Measurements from ENCODE around the gene CDK5. TPM values are rescaled to one million over a fixed set of nuclear protein-coding genes. Genes with fewer than 3 reads are reported as not detected.

The CDK5 gene
- total and polyA plus RNA-seq, 9 of the 15 experiments (the other 6 are each of a cell fraction or from before 2014, with no cell fraction given) = 3.2 to 38.0 (median 27.5) TPM

GRCh38 chr7:151008143-151008510 lies 49.6 kb downstream of the CDK5 start (continued):
- TF ChIP-seq ETS1 (conservative IDR thresholded peaks at IDR 0.05; ENCODE audit: control insufficient read depth, low read depth, low read length) = no peak
- TF ChIP-seq FOXO4 (CRISPR knock-in tag; IDR thresholded peaks at IDR 0.05) = no peak
- no peak for TF ChIP-seq MTF1 (CRISPR knock-in tag; IDR thresholded peaks at IDR 0.05; ENCODE audit: borderline replicate concordance)
- no peak for TF ChIP-seq MCM2 (IDR thresholded peaks at IDR 0.05; ENCODE audit: low read depth)
- TF ChIP-seq POLR2H (tag; IDR thresholded peaks at IDR 0.05; ENCODE audit: low read depth) = no peak
- peak; percentile 73; the same call in 1 of the 2 replicates for TF ChIP-seq ZNF584 (CRISPR knock-in tag; IDR thresholded peaks at IDR 0.05; ENCODE audit: low read depth)
- TF ChIP-seq RUNX1 (IDR thresholded peaks at IDR 0.05; ENCODE audit: low read depth) = peak; percentile 31; the same call in 1 of the 2 replicates
- no peak for TF ChIP-seq ZNF41 (CRISPR knock-in tag; conservative IDR thresholded peaks at IDR 0.05)
- no peak for TF ChIP-seq ZNF253 (CRISPR knock-in tag; conservative IDR thresholded peaks at IDR 0.05)
- no peak for TF ChIP-seq BRF1 (IDR thresholded peaks at IDR 0.05; ENCODE audit: borderline replicate concordance, extremely low read depth, insufficient read length)
- no peak for TF ChIP-seq ZBTB49 (CRISPR knock-in tag; IDR thresholded peaks at IDR 0.05; ENCODE audit: borderline replicate concordance)
- no peak for TF ChIP-seq ZNF347 (CRISPR knock-in tag; IDR thresholded peaks at IDR 0.05; ENCODE audit: low read depth)
- no peak for TF ChIP-seq ATF6 (CRISPR knock-in tag; IDR thresholded peaks at IDR 0.05)
- TF ChIP-seq KDM1A (IDR thresholded peaks at IDR 0.05) = peak in 1 of 2 experiments; percentile 34; a peak in 1 of 4 replicates
- TF ChIP-seq MAX (CRISPR knock-in tag; IDR thresholded peaks at IDR 0.05) = no peak
- TF ChIP-seq PRMT5 (CRISPR knock-in tag; IDR thresholded peaks at IDR 0.05) = no peak
- TF ChIP-seq CTBP1 (IDR thresholded peaks at IDR 0.05; ENCODE audit: borderline replicate concordance) = peak; percentile 39
- TF ChIP-seq STAT5B (CRISPR knock-in tag; IDR thresholded peaks at IDR 0.05) = no peak
- TF ChIP-seq ZNF274 (IDR thresholded peaks at IDR 0.05; ENCODE audit: borderline replicate concordance, low read depth, low read length) = no peak
- no peak; the same call in 1 of the 2 replicates for TF ChIP-seq ZNF583 (CRISPR knock-in tag; IDR thresholded peaks at IDR 0.05)
- TF ChIP-seq KAT7 (CRISPR knock-in tag; IDR thresholded peaks at IDR 0.05; ENCODE audit: borderline replicate concordance) = no peak
- TF ChIP-seq RBM39 (optimal IDR thresholded peaks at IDR 0.05; ENCODE audit: low read depth, low read length) = no peak

All from K562 (cell line).